Midbrain (tissue), 1 donor: ENCODE measurements around the gene FAM131A.
"Not testable (repeated sequence)": the region's sequence is repeated elsewhere in the genome, so short reads cannot be mapped to it uniquely, and the experiment has no call there.

ENCODE experiments used
- DNase-seq: peaks from one replicate; lab custom pipeline; 2025; lab: John Stamatoyannopoulos, UW

The FAM131A gene

GRCh38 chr3:184339451-184340135 lies 2.2 kb downstream of the FAM131A start:
- DNase-seq, result not testable (repeated sequence)

DNA sequence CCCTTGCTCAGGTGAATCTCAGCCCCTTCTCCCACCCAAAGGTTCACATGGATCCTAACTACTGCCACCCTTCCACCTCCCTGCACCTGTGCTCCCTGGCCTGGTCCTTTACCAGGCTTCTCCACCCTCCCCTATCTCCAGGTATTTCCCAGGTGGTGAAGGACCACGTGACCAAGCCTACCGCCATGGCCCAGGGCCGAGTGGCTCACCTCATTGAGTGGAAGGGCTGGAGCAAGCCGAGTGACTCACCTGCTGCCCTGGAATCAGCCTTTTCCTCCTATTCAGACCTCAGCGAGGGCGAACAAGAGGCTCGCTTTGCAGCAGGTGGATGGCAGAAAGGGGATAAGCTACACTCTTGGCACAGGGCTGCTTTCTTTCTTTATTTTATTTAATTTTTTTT lies 4.5 kb downstream of the FAM131A start:
- DNase-seq, result no peak

DNA sequence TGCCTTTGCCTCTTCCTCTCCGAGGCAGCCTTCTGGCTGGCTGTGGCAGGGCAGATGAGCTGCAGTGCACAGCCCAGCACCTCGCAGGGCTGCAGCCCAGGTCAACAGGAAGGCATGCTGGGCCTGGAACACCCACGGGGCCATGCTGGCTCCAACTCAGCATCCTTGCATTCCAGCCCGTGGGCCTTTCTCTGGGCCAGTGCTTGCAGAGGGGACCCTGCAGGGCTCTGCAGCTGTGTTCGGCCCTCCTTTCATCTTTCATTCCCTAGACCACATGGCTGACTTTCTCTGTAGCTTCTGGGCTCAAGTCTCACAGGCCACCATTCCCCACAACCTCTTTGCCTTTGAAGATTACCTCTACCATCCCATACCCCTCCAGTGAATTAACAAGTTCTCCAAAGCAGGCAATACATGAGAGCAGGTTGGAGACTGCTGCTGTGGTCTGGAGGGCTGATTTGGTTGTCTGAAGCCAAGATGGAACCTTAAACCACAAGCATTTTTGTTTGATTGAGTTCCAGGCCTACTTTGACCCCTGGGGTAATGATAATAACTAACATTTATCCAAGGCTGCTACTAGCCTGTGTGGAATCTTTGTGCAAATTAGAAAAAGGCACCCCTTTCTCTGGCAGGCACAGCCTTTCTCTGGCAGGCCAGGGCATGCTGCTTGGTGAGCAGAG lies 5.9 kb downstream of the FAM131A start:
- DNase-seq, result no peak

GRCh38 chr3:184344579-184345316 lies 7.3 kb downstream of the FAM131A start:
- peak; percentile 20 for DNase-seq

DNA sequence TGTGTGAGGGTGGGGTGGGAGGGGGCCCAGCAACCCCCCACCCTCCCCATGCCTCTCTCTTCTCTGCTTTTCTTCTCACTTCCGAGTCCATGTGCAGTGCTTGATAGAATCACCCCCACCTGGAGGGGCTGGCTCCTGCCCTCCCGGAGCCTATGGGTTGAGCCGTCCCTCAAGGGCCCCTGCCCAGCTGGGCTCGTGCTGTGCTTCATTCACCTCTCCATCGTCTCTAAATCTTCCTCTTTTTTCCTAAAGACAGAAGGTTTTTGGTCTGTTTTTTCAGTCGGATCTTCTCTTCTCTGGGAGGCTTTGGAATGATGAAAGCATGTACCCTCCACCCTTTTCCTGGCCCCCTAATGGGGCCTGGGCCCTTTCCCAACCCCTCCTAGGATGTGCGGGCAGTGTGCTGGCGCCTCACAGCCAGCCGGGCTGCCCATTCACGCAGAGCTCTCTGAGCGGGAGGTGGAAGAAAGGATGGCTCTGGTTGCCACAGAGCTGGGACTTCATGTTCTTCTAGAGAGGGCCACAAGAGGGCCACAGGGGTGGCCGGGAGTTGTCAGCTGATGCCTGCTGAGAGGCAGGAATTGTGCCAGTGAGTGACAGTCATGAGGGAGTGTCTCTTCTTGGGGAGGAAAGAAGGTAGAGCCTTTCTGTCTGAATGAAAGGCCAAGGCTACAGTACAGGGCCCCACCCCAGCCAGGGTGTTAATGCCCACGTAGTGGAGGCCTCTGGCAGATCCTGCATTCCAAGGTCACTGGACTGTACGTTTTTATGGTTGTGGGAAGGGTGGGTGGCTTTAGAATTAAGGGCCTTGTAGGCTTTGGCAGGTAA lies 8.1 kb downstream of the FAM131A start:
- DNase-seq, result peak; percentile 92

DNA sequence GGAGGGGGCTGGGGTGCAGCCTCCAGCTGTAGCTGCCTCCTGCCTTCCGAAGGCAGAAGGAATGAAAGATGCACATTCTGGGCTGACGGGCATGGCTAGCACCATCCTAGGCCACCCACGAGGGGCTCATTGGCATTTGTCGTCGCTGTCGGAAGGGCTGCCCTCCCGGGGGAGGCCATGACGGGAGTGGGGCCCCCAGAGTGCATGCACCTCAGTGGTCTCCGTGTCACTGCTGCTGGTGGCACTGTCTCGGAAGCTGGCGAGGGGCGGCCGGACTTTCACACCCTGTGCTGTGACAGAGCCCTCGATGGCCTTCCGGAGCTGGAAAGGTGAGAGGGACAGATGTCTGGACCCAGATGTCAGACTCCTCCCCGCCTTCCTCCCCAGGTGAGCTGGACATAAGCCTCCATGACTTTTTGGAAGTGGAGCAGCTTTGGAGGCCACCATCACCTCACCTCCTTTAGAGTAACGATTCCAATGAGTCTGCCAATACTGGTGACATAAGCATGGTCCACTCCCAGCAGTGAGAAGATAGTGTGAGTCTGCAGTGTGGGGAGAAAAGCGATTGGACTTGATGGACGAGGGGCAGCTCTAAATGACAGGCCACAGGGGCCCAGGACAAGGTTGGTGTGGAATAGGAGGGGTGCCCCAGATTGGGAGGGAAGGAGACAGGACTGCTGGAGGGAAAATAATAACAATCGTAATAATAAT lies 9.2 kb downstream of the FAM131A start:
- no peak for DNase-seq

DNA sequence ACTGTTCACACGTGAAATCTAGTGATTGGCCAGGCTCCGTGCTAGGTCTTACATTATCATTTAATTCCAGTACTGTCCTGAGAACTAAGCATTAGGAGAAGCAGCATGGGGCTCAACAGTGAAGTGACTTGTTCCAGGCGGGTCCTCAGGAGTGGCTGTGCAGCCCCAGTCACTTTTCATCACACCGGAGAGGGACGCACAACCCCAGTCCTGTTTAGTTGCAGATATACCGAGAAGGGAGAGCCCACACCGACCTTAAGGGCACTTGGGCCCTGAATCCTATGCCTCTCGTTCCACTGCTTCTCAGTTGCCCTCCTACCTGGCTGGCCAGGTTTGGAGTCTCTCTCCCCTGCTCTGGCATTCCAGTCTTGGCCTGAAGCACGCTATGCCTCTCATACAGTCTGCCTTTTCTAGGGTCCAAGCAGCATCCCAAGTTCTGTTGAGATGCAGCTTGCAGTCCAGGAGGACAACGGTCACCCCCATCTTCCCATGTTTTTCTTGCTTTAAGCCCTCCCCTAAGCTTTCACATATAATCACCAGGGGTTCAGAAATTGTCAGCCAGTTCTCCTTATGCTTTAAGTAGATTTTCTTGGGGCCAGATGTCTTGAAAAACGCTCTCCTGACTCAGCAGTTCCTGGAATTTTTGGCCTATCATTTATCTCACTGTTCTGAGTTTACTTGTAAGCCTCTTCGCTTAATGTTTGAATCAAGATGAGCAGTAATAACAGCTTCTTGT lies 10.1 kb downstream of the FAM131A start:
- no peak for DNase-seq

DNA sequence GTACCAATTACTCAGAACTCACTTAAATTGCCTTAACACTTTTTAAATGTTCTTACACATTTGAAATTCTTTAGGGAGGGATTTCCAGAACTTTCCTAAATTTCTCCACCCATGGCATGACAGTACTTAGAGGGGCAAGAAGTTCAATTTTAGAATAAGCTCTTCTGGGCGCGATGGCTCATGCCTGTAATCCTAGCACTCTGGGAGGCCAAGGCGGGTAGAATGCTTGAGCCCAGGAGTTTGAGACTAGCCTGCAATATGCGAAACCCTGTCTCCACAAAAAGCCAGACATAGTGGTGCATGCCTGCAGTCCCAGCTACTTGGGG lies 10.6 kb downstream of the FAM131A start:
- no peak for DNase-seq

DNA sequence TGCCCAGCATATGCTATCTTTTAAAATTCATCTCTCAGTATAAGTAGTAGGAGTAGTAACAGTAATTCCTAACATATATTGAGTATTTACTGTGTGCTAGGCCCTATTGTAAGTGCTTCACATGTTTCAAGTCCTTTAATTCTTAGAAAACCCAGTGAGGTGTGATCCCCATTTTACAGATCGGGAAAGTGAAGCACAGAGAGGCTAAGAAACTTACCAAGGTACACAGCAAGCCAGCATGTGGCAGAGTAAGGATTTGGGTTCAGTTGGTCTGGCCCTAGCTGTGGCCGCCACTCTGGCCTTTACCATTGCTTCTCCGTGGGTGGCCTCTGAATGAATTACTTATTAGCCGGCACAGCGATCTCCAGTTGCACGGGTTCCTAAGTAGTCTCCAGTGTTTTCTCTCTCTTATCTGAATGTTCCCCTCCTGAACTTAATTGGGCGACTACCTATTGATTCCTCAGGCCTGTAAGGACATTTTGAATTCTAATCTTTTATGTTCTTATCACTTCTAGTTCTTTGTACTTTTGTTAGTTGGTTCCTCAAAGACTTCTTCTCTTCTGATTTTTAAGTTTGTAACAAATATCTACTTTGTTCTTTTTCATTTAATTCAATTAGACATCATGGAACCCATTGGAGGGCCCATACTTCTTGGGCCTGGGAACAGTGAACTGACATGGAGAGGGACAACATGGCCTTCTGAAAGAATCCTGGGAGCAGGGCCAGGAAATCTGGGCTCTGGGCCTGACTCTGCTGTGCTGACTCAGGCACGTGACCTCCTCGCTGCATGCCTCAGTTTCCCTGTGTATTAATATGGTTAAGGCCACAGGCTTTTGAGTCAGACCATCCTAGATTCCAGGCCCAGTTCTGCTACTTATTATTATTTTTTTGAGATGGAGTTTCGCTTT lies 12.4 kb downstream of the FAM131A start:
- DNase-seq, result peak; percentile 14

DNA sequence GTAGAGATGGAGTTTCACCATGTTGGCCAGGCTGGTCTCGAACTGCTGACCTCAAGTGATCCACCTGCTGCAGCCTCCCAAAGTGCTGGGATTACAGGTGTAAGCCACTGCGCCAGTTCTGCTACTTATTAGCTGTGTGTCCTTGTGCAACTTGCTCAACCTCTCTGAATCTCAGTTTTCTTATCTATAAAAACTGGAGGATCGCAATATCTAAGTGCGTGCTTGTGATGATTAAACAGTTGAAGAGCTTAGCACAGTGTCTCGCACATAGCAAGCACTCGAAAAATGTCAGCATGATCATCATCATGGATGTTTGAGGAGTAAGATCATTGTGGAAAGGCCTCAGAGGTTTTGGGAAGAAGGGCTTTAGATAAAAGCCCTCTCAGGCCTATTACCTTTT lies 13.2 kb downstream of the FAM131A start:
- no peak for DNase-seq

DNA sequence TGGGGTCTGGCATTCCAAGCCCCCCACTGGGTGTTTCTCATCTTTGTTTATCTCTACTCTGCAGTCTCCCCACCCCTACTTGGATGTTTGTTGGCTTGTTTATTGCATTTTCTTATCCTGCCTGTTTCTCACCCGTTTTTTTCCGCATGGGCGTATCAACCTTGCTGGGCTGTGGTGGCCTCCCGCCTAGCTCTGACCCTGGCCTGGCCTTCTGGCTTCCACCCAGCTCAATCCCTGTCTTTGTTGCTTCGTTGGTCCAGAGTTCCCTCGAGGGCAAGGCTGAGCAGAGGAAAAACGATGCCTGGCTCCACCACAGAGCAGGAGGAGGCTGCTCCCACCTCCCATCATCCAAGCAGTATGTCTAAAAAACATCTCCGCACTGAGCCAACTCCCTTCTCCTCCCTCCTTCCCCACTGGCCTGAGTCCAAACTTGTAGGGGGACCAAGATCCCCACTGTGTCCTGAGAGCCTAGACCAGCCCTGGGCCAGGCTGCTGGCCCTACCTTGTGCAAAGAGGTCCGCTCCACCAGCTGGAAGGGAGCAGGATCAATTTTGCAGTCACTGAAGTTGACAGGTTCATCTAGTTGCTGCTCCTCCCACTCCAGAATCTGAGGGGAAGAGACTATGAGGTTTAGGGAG lies 14.2 kb downstream of the FAM131A start:
- no peak for DNase-seq

DNA sequence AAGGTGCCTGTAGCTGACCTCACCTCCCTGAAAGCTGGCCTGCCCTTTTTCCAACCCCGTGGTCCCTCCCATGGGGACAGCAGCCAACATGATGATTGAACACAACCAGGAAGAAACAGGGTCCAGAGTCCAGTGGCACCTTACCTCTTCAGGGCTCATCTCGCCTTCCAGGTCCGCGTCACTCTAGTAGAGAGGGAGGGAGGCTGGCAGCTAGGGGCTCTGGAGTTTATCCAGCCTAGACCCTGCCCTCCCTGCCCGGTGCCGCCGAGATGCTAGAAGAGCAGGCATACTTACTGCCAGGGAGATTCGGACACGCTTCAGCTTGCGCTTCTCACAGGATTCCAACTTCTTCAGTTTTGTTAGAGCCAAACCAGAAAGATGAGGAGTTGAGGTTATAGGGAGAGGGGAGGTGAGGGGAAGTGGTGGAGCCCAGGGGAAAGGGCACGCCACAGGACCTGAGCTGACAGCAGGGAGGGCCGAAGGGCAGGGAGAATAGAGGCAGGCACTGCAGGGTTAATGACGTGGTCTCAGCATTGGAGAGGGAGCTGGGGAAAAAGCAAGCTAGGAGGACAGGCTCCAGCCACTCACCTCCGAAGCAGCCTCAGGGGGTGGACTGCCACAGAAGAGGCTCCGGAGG lies 14.9 kb downstream of the FAM131A start:
- no peak for DNase-seq

- no peak for DNase-seq
Measured at GRCh38 chr3:184352897-184353545, 15.6 kb downstream of the FAM131A start.

DNA sequence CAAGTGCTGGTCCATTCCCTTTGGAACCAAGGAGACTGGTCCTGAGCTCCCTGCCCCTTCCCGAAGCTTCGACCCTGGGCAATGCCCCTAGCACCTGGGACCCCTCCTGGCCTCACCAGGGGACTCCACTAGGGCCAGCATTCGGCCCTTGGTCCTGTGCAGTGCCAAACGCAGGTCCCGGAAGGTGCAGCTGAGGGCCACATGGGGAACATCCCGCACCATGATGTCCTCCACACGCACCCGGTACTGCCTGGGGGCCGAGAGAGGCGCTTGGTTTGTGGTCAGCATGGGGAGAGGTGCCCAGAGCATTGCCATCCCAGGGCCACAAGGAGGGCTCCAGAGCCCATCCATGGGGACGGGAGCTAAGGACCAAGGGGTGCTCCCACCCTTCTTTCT lies 16.1 kb downstream of the FAM131A start:
- no peak for DNase-seq

GRCh38 chr3:184354121-184354728 lies 16.8 kb downstream of the FAM131A start:
- DNase-seq, result peak; percentile 15

DNA sequence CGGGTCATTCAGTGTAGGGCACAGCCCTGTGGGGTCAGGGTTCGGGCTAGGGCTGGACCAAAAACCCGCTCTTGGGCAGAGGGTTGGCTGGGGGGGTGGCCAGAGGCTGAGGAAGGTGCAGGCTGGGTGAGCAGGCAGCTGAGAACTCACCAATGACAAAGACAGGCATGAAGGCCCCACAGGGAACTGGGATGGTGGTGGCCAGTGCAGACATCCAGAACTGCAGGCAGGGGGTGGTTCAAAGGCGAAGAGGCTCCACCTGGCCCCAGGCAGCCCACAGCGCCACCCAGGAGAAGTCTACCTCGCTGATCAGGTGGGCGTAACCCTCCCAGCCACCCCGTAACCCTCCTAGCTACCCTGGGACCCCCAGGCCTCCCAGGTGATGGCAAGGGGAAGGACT lies 17.4 kb downstream of the FAM131A start:
- no peak for DNase-seq

DNA sequence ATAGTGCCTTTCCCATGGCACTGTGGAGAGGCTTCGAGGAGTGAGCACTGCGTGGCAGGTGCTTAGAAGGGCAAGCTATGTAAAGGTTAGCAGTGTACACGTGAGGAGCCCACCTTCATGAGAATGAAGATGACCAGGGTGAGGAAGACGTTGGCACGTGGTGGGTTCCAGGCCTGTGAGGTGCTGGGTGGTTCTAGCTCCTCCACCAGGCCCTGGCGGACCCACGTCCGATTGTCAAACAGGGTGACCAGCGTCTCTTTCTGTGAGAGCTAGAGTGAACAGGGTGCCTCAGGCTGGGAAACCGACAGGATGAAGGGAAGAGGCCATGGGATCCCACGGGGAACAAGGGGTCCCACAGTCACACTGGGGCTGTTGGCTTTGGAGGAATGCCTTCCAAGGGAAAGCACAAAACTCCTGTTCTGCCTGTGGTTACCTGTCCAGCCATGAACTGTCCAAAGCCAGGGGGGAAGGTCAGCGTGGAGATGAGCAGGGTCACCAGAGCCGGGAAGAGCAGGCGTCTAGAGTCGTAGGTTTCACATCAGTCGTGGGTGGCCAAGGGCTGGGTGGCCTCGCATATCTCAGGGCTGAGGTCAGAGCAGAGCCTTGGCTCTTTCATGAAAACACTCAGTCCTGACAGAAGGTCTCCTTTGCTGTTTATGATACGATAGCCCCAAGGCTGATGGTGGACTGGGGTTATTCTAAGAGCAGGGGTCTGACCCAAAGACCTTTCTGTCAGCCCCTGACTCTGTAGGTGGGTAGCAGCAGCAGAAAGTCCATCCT lies 18.1 kb downstream of the FAM131A start:
- DNase-seq, result no peak
